Smooth muscle cell (in vitro differentiated cells): ENCODE measurements around the gene DNM3. TPM values are rescaled to one million over a fixed set of nuclear protein-coding genes. Genes with fewer than 3 reads are reported as not detected.

ENCODE experiments used
- DNase-seq: peaks from one replicate; lab custom pipeline; 2025; ENCODE audit not compliant: unreplicated experiment; lab: John Stamatoyannopoulos, UW
- H2AFZ ChIP-seq: fragments of 200-600 bp; sonication (generic); 2 replicates; pipeline ENCODE4 v1.6.0; 2016; ENCODE audit warnings: antibody characterized with exemption, low read depth, mild to moderate bottlenecking
- H3F3A ChIP-seq: fragments of 200-600 bp; sonication (generic); 2 replicates; pipeline ENCODE4 v1.6.0; 2017; ENCODE audit warnings: antibody characterized with exemption, low read depth
- H3K27ac ChIP-seq: fragments of 200-600 bp; sonication (generic); 2 replicates; pipeline ENCODE4 v1.5.1; 2016; ENCODE audit warnings: low read depth, mild to moderate bottlenecking
- H3K27me3 ChIP-seq: fragments of 200-600 bp; sonication (generic); 2 replicates; pipeline ENCODE4 v1.6.1; 2016; ENCODE audit warnings: low read depth, mild to moderate bottlenecking
- H3K36me3 ChIP-seq: fragments of 200-600 bp; sonication (generic); 2 replicates; pipeline ENCODE4 v1.5.1; 2016; ENCODE audit warnings: low read depth
- H3K4me1 ChIP-seq: fragments of 200-600 bp; sonication (generic); 2 replicates; pipeline ENCODE4 v1.5.1; 2016; ENCODE audit warnings: low read depth
- H3K4me2 ChIP-seq: fragments of 200-600 bp; sonication (generic); 2 replicates; pipeline ENCODE4 v1.6.0; 2016; ENCODE audit warnings: mild to moderate bottlenecking
- H3K4me3 ChIP-seq: fragments of 200-600 bp; sonication (generic); 2 replicates; pipeline ENCODE4 v1.5.1; 2016; ENCODE audit warnings: mild to moderate bottlenecking
- H3K79me2 ChIP-seq: fragments of 200-600 bp; sonication (generic); 2 replicates; pipeline ENCODE4 v1.6.0; 2016; ENCODE audit warnings: low read depth, mild to moderate bottlenecking
- H3K9ac ChIP-seq: fragments of 200-600 bp; sonication (generic); 2 replicates; pipeline ENCODE4 v1.6.0; 2016; ENCODE audit warnings: low read depth
- H3K9me3 ChIP-seq: fragments of 200-600 bp; sonication (generic); replicated peaks from 2 replicates; pipeline ENCODE4 v1.5.1; 2016; ENCODE audit warnings: low read depth
- H4K20me1 ChIP-seq: fragments of 200-600 bp; sonication (generic); 2 replicates; pipeline ENCODE4 v1.6.0; 2016; ENCODE audit warnings: low read depth
- CTCF ChIP-seq: fragments of 200-600 bp; sonication (generic); IDR thresholded peaks from 2 replicates; pipeline ENCODE4 v1.5.1; 2017; ENCODE audit warnings: borderline replicate concordance, mild to moderate bottlenecking, antibody characterized with exemption; ENCODE audit not compliant: insufficient read depth, poor library complexity, severe bottlenecking
- WGBS: methylation state at CpG from one replicate; pipeline ENCODE4 v1.1.7; 2016; ENCODE audit warnings: low lambda C conversion rate; 5-methylcytosine and 5-hydroxymethylcytosine counted together
- polyA plus RNA-seq: library from polyadenylated mRNA; unstranded; fragments of >200 nt; fragmentation: Nextera tagmentation; extraction: Ambion mirVana; gene quantifications from 2 replicates; pipeline ENCODE4 v1.2.1, GENCODE V29; 2016
- total RNA-seq: library from RNA; depleted of rRNA; stranded (reverse); fragments of >200 nt; gene quantifications from 2 replicates; pipeline ENCODE4 v1.2.3, GENCODE V29; 2014

The DNM3 gene
- total and polyA plus RNA-seq, 2 experiments from 2014 or later: 1.7 to 3.0 TPM

GRCh38 chr1:172120381-172120780 lies 279.1 kb downstream of the DNM3 start:
- Histone ChIP-seq H3K9ac (no peak overlapping the region), H3K4me1 (no peaks in the 10 kb centered on the region), H2AFZ (no peak overlapping the region), H3K4me2 (peak overlapping the region; percentile 73), H4K20me1 (no peaks in the 10 kb centered on the region), H3K4me3 (no peak overlapping the region), H3K9me3 (no peaks in the 10 kb centered on the region), H3K79me2 (no peaks in the 10 kb centered on the region), H3K27ac (no peak overlapping the region), H3F3A (no peaks in the 10 kb centered on the region), H3K27me3 (no peaks in the 10 kb centered on the region), H3K36me3 (no peaks in the 10 kb centered on the region)
- 79% methylated on average over 2 of the region's 2 CpGs for WGBS
- no peak for TF ChIP-seq CTCF
- DNase-seq: no peak

GRCh38 chr1:172121081-172121717 lies 279.9 kb downstream of the DNM3 start:
- no peak for DNase-seq
- H4K20me1 ChIP-seq: no peaks in the 10 kb centered on the region
- peak overlapping the region; percentile 73 for H3K4me2 ChIP-seq
- no peak overlapping the region for H3K9ac ChIP-seq
- no peaks in the 10 kb centered on the region for H3F3A ChIP-seq
- H3K9me3 ChIP-seq: no peaks in the 10 kb centered on the region
- no peak overlapping the region for H3K4me3 ChIP-seq
- H3K36me3 ChIP-seq: no peaks in the 10 kb centered on the region
- H2AFZ ChIP-seq: peak overlapping the region; percentile 18
- 51% methylated on average over 4 of the region's 4 CpGs for WGBS
- H3K27ac ChIP-seq: peak overlapping the region; percentile 33
- no peaks in the 10 kb centered on the region for H3K79me2 ChIP-seq
- no peaks in the 10 kb centered on the region for H3K4me1 ChIP-seq
- no peak for TF ChIP-seq CTCF
- H3K27me3 ChIP-seq: no peaks in the 10 kb centered on the region

- H3K79me2 ChIP-seq: no peaks in the 10 kb centered on the region
- no peaks in the 10 kb centered on the region for H3F3A ChIP-seq
- 91% methylated on average over 3 of the region's 3 CpGs for WGBS
- no peak for DNase-seq
- H3K27me3 ChIP-seq: no peaks in the 10 kb centered on the region
- H3K4me1 ChIP-seq: no peaks in the 10 kb centered on the region
- H2AFZ ChIP-seq: no peak overlapping the region
- TF ChIP-seq CTCF: no peak
- no peaks in the 10 kb centered on the region for H3K9me3 ChIP-seq
- no peak overlapping the region for H3K4me2 ChIP-seq
- no peak overlapping the region for H3K27ac ChIP-seq
- no peaks in the 10 kb centered on the region for H4K20me1 ChIP-seq
- no peaks in the 10 kb centered on the region for H3K36me3 ChIP-seq
- H3K9ac ChIP-seq: no peak overlapping the region
- no peak overlapping the region for H3K4me3 ChIP-seq
Measured at GRCh38 chr1:172122381-172122780, 281.1 kb downstream of the DNM3 start.

- Histone ChIP-seq H3F3A (no peaks in the 10 kb centered on the region), H3K9ac (no peak overlapping the region), H2AFZ (no peak overlapping the region), H3K4me1 (no peaks in the 10 kb centered on the region), H3K36me3 (no peaks in the 10 kb centered on the region), H3K79me2 (no peaks in the 10 kb centered on the region), H3K4me2 (no peak overlapping the region), H3K9me3 (no peaks in the 10 kb centered on the region), H3K27ac (no peak overlapping the region), H3K4me3 (no peak overlapping the region), H3K27me3 (no peaks in the 10 kb centered on the region), H4K20me1 (no peaks in the 10 kb centered on the region)
- 81% methylated on average over 2 of the region's 2 CpGs for WGBS
- no peak for DNase-seq
- TF ChIP-seq CTCF: no peak
Measured at GRCh38 chr1:172125250-172125649, 284.0 kb downstream of the DNM3 start.
